ENCODE results near the gene ZMYND10.

ZMYND10 gene

DNA sequence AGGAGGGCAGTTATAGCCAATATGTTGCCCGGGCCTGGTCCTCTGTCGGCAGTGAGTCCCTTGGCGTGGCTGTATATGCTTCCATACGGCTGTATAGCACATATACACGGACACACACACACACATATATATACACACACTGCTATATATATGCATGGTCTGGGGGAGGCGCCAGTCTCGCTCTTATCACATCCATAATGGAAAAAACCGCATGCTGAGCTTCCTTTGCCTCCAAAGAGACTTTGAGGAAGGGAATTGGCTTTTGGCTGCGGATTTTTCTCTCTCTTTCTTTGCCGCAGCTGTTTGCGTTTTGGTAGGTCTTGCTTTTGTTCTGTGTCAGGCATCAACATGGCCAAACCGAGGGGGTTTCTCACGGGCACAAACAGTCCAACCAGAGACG is 25.1 kb upstream of the ZMYND10 start:
- no peak for DNase-seq (ENCODE audit: low spot score)

DNA sequence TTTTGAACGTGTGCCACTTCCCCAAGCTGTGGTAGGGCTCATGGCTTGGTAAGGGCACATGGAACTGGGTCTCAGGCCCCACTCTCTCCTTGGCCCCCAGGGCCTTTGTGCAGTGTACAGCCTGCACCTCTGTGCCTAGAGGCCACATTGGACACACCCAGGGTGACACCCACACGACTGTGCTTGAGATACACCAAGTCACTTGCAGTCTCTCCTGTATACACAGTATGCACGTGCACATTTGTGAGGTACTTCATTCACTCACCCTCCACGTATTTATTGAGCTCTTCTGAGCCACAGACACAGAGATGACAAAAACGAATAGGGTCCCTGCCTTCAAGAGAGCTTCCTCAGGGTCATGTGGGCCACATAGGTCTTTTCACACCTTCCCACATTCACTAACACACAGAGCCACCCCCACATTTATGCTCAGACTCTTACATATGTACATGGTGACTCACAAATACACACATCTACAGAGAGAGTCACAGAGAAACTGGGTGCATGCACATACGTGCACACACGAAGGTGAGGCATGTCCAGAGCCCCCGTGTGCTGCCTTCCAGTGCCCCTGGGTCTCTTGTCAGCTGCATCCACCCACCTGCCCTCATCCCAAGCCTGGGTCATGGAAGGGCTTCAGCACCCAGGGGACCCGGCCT is 23.6 kb upstream of the ZMYND10 start:
- no peak for DNase-seq (ENCODE audit: low spot score)

DNA sequence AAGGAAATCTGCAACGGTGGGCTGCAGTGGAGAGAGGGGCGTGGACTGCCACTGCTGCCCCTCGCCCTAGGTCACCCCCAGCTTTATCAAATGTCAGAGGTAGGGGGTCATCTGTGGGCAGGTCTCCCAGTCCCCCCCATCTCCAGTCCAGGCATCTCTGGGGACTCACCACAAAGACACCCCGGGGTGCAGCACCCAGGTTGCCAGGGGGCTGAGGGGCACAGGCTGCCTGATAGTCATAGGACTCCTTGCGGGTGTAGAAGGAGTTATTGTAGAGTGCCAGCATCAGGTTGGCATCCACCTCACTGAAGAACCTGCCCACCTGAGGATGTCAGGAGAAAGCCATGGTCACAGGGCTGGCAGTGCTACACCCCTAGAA is 20.3 kb upstream of the ZMYND10 start:
- DNase-seq (ENCODE audit: low spot score): no peak

DNA sequence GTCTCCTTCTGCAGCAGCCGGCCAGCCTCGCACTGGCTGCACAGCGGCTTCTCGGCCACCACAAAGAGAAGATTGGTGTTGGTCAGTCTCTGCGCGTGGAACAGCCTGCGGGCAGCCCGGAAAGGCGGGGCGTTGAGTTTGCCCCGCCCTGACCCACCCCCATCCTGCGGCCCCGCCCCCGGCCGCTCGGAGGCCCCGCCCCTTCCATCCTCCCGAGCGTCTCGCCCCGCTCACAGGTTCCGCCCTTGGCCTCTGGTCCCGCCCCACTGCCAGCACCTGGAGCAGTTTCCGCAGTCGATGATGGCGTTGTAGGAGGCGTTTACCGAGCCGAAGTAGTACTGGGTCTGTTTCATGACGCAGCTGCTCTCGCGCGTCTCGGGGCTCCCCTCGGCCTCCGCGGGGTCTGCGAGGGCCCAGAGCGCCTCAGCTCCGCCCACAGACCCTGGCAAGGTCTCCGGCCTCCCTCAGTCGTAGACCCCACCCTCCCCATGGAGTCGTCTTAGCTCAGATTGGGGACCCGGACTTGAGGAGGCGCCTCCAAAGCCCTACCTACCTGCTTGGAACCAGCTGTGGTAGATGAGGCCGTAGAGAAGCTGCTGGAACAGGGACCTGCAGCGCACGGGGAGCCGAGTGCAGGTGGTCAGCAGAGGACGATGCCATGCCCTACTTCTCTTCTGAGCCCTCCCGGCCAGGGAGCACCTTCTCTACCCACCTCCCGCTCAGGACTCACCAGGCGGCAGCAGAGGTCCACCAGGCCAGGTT is 19.7 kb upstream of the ZMYND10 start:
- DNase-seq (ENCODE audit: low spot score): peak; percentile 97

DNA sequence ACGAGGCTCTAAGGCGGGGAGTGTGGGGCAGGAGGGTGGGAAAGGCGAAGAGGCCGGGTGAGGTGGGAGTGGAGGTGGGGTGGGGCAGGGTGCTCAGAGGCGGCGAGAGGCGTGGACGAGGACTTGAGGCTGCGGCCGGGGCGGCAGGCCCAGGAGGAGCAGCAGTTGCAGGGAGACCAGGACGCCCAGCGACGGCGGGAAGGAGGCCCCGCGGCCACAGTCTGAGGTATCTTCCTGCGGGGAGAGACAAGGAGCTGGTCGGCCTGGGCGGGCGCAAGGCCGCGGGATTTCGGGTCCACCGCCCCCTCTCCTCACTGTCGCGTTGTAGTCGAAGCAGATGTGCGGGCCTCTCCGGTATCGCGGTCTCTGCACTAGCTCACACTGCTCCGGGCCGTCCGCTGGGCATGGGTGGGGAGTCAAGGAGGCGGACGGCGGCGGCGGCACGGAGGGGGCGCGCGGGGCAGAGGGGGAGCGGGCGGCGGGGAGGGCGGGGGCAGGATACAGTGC is 19.1 kb upstream of the ZMYND10 start:
- DNase-seq (ENCODE audit: low spot score): no peak

DNA sequence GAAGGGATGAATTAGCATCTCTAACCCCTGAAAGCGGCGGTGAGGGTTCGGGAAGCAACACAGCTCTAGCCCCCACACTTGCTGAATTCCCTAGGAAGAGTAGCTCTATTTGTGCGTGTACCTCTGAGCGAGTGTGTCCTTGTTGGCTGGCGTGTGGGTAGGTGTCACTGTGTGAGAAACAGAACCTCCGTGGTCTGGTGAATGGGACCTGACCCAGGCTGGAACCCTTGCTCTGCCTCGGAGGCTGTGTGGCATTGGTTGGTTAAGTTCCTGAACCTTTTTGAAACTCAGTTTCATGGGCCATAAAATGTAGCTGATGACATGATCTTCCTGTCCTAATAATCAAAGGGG is 14.2 kb upstream of the ZMYND10 start:
- DNase-seq (ENCODE audit: low spot score): no peak

DNA sequence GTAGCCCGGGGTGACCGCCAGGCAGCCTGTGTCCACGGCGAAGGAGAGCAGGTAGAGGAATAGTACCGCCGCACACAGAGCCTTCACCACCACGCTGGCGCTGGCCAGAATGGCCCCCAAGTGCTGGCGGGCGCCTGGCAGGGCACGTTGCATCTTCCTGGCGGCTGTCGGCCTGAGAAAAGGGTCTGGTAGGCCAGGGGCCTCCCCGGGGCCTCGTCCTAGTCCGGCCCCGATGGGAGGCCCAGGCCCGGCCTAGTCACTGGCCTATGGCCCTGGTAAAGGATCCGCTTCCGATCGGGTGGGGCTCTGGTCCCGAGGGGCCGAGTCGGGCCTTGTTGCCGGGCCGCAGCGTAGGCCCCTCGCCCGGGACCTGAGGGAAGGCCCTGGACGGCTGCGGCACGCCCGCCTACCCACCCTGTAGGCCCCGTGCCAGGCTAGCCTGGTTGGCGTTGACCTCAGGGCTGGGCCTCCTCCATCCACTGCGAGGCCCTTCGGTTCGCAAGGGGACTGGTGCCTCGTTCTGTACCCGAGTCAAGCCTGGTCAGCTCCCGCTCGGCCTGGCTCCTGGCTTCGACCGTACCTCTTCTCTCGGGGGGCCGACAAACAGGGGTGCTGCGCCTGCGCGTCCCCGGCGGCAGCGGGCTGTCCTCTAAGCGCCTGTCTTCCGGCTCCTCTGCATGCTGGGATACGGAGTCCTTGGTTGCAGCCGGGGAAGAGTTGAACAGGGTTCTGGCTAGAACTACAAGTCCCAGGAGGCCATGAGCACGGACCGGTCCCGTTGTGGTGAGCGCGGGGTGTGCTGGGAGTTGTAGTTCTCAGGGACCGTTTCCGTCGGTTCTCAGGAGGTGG is 13.6 kb upstream of the ZMYND10 start, which contains the start of gene TMEM115:
TSS of gene TMEM115 (minus strand) at position 611 of the 849 bp plus-strand sequence. CDS start at position 153, 458 bp downstream.
- DNase-seq (ENCODE audit: low spot score): peak; percentile 95

DNA sequence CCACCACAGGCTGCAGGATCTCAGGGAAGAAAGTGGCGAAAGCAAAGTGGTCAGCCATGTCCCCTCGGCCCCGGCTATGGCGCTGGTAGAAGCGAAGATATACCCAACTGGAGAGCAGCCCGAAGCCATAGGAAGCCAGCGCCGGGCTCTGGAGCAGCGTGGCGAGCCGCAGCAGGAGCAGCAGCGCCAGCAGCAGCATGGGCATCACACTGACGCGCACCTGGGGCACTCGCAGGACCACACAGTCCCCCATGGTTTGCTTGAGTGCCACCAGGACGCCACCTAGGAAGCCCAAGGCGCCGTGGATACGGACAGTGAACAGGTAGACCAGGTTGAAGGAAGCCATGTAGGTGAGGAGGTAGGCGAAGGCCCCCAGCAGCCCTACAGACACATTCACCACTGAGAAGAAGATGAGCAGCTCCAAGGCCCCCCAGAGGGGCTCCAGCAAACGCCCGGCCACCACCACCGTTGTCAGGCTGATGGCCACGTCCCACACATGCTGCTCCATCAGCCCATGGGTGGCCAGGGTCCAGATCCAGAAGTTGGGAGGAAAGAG is 12.9 kb upstream of the ZMYND10 start:
- DNase-seq (ENCODE audit: low spot score): no peak

DNA sequence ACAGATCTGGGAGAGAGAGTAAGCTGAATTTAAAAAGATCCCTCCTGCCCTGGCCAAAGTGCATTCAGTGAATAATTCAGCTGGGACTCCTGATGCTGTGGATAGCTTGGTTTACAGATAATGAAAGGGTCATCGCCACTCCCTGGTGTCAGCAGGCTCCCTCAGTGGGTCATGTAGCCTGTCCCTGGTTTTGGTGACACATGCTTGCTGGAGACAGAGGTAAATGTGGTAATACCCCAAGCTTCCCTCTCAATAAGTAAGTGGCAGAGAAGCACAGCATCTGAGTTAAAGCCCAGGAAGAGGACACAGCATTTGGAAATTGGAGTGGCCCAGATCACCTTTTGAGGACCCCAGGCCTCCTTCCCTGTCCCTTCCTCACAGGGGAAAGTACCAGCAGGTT is 11.9 kb upstream of the ZMYND10 start:
- no peak for DNase-seq (ENCODE audit: low spot score)

DNA sequence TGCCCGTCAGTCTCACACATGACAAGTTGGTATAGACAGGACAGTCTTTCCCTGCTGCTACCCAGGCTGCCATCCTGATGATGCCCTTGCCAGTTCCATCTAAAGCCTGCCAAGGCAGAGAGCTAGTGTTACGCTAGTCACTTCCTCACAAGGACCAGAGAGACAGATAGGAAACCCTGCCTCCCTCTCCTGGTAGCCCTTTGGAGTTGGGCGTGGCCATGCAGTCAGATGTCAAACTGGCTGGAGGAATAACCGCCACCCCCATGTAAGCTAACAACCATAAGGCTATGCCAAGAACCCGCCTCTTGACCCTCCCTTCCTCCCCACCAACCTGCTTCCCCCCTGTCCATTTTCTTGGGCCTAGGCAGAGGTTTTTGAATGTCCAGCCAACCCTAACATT is 11.0 kb upstream of the ZMYND10 start:
- no peak for DNase-seq (ENCODE audit: low spot score)

DNA sequence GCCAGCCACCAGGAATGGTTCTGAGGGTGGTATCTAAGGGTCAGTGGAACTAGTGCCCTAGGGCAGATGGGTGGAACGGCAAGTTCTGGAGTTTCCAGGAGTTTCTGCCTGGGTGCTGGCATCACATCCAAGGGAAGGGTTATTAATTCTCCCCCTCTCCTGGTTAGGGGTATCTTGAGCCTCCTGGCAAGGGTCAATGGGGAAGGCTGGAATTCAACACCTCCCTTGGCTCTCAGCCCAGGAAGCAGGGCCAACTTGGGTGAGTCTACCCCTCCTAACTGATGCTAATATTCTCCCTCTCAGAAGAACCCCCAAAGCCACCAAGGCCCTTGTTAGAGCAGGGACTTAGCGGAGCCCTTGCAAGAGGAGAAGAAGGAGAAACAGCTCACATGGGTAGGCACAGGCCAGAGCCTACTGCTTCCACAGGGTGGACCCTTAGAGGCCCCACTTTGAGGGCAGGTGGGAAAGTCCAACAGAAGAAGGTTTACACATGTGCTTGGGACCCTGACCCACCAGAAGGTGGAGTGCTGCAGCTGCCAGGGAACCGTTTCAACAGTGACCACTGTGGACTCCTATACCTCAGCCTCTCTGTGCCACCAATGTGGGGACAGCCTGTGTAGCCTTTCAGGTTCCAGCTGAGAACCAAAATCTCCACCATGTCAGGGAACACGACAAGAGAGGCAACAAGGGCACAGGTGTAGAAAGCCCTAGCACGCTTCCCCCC is 10.5 kb upstream of the ZMYND10 start:
- no peak for DNase-seq (ENCODE audit: low spot score)

DNA sequence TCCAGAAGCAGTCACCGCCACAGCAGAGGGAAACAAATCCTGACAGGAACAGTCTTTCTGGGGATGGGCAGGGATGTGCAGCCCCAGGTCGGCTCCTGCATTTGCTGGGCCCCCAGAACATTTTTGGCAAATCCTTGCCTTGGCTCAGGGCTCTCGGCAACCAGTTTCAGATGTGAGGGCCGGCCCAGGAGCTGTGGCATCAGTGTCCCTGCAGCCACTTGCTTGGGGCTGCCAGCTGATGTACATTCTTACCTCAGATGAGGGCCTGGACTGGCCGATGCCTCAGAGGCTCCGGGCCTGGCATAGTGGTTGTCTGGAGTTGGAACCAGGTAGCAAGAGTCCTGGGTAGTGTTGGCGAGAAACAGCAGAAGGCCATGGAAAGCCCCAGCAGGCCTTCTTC is 9.3 kb upstream of the ZMYND10 start:
- DNase-seq (ENCODE audit: low spot score): no peak

DNA sequence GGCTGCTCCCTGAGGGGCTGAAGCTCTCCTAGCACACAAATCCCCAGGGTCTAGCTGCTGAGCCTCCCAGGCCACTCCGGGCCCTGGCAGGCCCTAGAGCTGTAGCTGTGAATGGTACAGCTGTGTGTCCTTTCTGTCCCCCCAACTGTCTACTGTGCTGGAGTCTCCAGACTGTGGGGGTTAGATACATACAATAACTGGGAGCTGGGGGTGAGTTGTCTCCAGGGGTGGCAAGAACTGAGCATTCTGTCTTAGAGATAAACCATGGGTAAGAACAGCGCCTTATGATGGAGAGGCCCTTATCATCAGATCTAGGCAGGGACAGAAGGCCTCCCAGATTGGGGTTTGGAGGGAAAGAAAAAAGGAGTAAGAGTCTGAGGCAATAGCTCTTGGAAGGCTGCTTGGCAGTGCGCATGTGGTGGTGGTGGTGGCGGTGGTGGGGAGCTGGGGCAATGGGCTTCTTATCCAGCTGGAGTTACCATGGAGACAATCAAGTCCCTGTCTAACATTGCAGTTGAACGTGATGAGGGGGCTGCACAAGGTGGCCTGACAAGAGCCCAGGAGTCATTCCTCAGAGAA is 8.7 kb upstream of the ZMYND10 start:
- no peak for DNase-seq (ENCODE audit: low spot score)

DNA sequence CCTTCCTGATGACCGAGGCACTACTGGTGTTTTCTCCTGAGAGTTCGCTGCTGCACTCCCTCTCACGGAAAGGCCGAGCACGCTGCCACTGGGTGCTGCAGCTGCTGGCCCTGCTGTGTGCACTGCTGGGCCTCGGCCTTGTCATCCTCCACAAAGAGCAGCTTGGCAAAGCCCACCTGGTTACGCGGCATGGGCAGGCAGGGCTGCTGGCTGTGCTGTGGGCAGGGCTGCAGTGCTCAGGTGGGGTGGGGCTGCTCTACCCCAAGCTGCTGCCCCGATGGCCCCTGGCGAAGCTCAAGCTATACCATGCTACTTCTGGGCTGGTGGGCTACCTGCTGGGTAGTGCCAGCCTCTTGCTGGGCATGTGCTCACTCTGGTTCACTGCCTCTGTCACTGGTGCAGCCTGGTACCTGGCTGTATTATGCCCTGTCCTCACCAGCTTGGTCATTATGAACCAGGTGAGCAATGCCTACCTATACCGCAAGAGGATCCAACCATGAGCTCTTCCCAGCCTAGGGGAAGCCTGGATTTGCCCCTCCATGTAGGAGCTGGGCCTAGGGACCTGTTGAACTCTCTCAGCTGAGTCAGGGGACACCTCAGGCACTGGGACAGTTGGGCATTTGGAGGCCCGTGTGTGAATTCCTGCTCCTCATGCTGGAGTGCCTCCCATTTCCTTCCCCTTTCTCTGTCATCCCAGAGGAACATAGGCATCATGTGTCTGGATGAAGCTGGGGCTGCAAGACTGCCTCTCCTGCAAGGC is 7.9 kb upstream of the ZMYND10 start:
- DNase-seq (ENCODE audit: low spot score): no peak

DNA sequence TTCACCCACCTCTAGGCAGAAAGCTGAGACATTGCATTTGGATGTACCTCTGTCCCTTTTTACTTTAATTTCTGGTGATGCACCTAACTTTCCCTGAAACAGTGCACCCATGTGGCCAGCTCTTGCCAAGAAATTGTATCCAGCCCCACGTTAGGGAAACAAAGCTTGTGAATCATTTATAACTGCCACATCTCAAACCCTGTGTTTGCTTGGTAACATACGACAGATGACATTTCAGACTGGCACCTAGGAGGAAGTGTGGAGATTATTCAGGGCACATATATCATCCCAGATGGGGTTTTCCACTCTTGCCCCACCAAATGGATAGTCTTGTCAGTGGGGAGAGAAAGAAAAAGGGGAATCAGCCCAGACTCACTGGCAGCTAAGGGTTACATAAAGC is 7.2 kb upstream of the ZMYND10 start:
- no peak for DNase-seq (ENCODE audit: low spot score)

DNA sequence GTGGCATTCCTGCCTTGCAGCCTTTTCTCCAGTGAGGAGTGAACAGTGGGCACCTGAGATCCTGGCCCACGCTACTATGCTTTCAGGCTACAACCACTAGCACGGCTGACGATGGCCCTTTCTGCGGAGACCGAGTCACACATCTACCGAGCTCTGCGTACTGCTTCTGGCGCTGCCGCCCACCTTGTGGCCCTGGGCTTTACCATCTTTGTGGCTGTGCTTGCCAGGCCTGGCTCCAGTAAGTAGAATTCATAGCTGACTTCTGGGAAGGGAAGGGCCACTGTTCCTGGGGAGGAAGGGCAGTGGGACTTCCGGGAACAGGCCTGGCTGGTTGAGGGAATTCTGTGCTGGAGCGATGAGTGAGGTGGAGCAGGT is 5.8 kb upstream of the ZMYND10 start:
- no peak for DNase-seq (ENCODE audit: low spot score)

DNA sequence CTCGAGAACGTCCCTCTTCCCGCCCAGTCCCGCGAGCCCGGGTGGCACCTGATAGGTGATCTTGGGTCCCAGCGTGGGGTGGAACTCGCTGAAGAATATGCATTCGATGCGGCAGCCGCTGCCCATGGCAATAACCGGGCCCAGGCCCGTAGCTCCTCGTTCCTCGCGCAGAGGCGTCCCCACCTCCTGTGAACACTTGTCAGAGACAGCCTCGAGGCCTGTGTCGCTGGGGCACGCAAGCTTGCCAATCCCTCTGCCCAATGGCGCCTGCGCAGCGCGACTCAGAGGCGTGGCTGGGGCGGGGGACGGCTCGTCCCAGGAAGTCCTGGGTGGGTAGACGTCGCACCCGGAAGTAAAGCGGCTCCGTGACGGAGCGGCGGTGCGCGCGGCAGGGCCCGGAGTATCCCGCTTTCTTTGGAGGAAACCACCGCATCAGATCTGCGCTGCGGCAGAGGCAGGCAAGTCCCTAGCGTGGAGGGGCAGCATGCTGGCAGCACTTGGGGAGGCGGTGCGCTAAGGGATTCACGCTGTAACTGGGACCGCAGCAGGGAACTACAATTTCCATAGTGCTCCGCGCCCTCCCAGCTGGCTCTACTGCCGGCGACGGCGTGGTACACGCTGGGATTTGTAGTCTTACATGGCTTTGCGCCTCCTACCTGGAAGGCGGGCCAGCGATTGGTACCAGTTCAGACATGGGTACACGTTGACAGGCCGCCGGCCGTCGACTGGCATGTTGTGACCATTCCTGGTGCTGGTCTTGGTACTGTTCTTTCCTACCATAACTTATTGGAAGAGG is 5.2 kb upstream of the ZMYND10 start, which contains the start of the genes CYB561D2 and NPRL2:
TSS of gene CYB561D2 (plus strand) at position 336 of the 796 bp plus-strand sequence. CDS start 572 bp downstream, outside the sequence.
TSS of gene NPRL2 (minus strand) at position 249 of the 796 bp plus-strand sequence. CDS start at position 126, 123 bp downstream.
- peak; percentile 97 for DNase-seq (ENCODE audit: low spot score)

DNA sequence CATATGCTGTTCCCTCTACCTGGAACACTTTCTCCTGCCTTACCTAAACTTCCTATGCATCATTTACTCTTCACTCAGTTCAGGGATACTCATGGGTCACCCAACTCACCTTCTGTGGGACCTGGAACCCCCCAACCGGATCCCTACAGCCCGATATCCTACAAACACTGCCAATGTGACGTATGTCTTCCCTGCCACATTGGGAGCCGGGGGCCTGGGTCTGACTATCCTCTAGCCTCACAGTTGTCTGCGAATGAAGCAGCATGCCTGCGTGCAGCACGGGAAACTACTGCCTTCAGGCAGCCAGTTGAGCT is 4.6 kb upstream of the ZMYND10 start:
- DNase-seq (ENCODE audit: low spot score): no peak

DNA sequence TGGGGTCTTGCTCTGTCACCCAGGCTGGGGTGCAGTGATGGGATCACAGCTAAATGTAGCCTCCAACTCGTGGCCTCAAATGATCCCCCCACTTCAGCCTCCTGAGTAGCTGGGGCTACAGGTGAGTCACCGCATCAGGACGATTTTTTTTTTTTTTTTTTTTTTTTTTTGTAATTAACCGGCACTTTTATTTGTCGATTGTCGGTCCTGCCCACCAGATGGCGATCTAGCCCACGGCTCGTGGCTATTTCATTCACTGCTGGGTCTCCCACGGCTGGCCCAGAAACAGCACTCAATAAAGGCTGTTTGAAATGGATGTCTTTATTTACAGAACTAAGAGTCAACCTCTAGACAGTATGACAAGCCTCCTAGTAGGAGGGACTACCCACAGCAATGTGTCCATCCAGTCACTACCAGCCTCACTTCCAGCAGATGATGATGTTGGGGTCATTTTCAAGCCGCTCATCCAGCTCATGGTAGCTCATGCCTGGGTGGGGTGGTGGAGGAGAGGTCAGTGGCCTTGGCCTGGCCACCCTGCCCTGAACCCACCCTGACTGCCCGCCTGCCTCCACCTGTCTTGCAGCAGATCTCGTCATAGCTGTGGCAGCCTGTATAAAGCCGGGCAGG is 1.8 kb upstream of the ZMYND10 start:
- DNase-seq (ENCODE audit: low spot score): peak; percentile 75

Data from germinal center (tissue), 1 donor.